ENCODE results near the gene MED29. TPM values are rescaled to one million over a fixed set of nuclear protein-coding genes. Genes with fewer than 3 reads are reported as not detected.
A peak's percentile ranks its signal among the peaks of the same experiment; 100 is the strongest.

MED29 gene
- total and polyA plus RNA-seq, 2 donors (not counting 1 experiment from before 2014, with no cell fraction given): 23.0 to 28.9 TPM

GRCh38 chr19:39356647-39357046 lies 34.5 kb upstream of the MED29 start:
- H4K20me1 ChIP-seq (ENCODE audit: control insufficient read depth, extremely low read depth, insufficient read depth, low read length): no peaks in the 10 kb centered on the region
- no peak overlapping the region for H2AFZ ChIP-seq (ENCODE audit: low read length)
- H3K27ac ChIP-seq (ENCODE audit: insufficient read depth, low read length): no peak overlapping the region
- H3K4me1 ChIP-seq (ENCODE audit: control insufficient read depth, extremely low read depth, insufficient read depth, low read length): peaks cover 2% of the 10 kb centered on the region
- H3K9ac ChIP-seq (ENCODE audit: insufficient read depth, low read length): no peak overlapping the region
- peaks cover 34% of the 10 kb centered on the region for H3K36me3 ChIP-seq (ENCODE audit: control insufficient read depth, insufficient read depth, low read length)
- peaks cover 4% of the 10 kb centered on the region for H3K79me2 ChIP-seq (ENCODE audit: control insufficient read depth, insufficient read depth, low read length)
- no peaks in the 10 kb centered on the region for H3K27me3 ChIP-seq (ENCODE audit: control insufficient read depth, insufficient read depth, low read length)
- no peak overlapping the region for H3K4me3 ChIP-seq (replicated peaks in 1 of 4; ENCODE audit: control extremely low read depth in 1 of 4, insufficient read depth in 1 of 4, low read depth in 3 of 4, low read length in 4 of 4)
- no peak for DNase-seq (ENCODE audit: low read depth in 2 of 2)
- H3K9me3 ChIP-seq (ENCODE audit: control insufficient read depth, insufficient read depth, low read depth, low read length): no peaks in the 10 kb centered on the region
- no peak overlapping the region for H3K4me2 ChIP-seq (ENCODE audit: extremely low read depth, insufficient read depth, low read length)
- no peak for TF ChIP-seq EZH2 (IDR thresholded peaks at IDR 0.05; ENCODE audit: low read length, missing control alignments)
- TF ChIP-seq CTCF (conservative IDR thresholded peaks at IDR 0.05 in 1 of 2, IDR thresholded peaks at IDR 0.05 in 1 of 2; ENCODE audit: low read depth in 1 of 2, low read length in 2 of 2): no peak

- Histone ChIP-seq H3K27me3 (ENCODE audit: control insufficient read depth, insufficient read depth, low read length) (no peaks in the 10 kb centered on the region), H3K36me3 (ENCODE audit: control insufficient read depth, insufficient read depth, low read length) (peaks cover 31% of the 10 kb centered on the region), H3K9ac (ENCODE audit: insufficient read depth, low read length) (no peak overlapping the region), H3K4me3 (replicated peaks in 1 of 4; ENCODE audit: control extremely low read depth in 1 of 4, insufficient read depth in 1 of 4, low read depth in 3 of 4, low read length in 4 of 4) (no peak overlapping the region), H3K9me3 (ENCODE audit: control insufficient read depth, insufficient read depth, low read depth, low read length) (no peaks in the 10 kb centered on the region), H4K20me1 (ENCODE audit: control insufficient read depth, extremely low read depth, insufficient read depth, low read length) (no peaks in the 10 kb centered on the region), H3K4me2 (ENCODE audit: extremely low read depth, insufficient read depth, low read length) (no peak overlapping the region), H3K4me1 (ENCODE audit: control insufficient read depth, extremely low read depth, insufficient read depth, low read length) (peaks cover 19% of the 10 kb centered on the region), H3K27ac (ENCODE audit: insufficient read depth, low read length) (no peak overlapping the region), H2AFZ (ENCODE audit: low read length) (no peak overlapping the region), H3K79me2 (ENCODE audit: control insufficient read depth, insufficient read depth, low read length) (no peaks in the 10 kb centered on the region)
- DNase-seq (ENCODE audit: low read depth in 2 of 2): no peak
- no peak for TF ChIP-seq EZH2 (IDR thresholded peaks at IDR 0.05; ENCODE audit: low read length, missing control alignments)
- no peak for TF ChIP-seq CTCF (conservative IDR thresholded peaks at IDR 0.05 in 1 of 2, IDR thresholded peaks at IDR 0.05 in 1 of 2; ENCODE audit: low read depth in 1 of 2, low read length in 2 of 2)
Observed at GRCh38 chr19:39359026-39359425, 32.2 kb upstream of the MED29 start.

- no peak overlapping the region for H2AFZ ChIP-seq (ENCODE audit: low read length)
- DNase-seq (ENCODE audit: low read depth in 2 of 2): peak in 1 of 2 donors; percentile 31
- no peaks in the 10 kb centered on the region for H3K27me3 ChIP-seq (ENCODE audit: control insufficient read depth, insufficient read depth, low read length)
- peaks cover 28% of the 10 kb centered on the region for H3K4me1 ChIP-seq (ENCODE audit: control insufficient read depth, extremely low read depth, insufficient read depth, low read length)
- H3K36me3 ChIP-seq (ENCODE audit: control insufficient read depth, insufficient read depth, low read length): peaks cover 29% of the 10 kb centered on the region
- no peaks in the 10 kb centered on the region for H3K79me2 ChIP-seq (ENCODE audit: control insufficient read depth, insufficient read depth, low read length)
- TF ChIP-seq EZH2 (IDR thresholded peaks at IDR 0.05; ENCODE audit: low read length, missing control alignments) (no peak), CTCF (conservative IDR thresholded peaks at IDR 0.05 in 1 of 2, IDR thresholded peaks at IDR 0.05 in 1 of 2; ENCODE audit: low read depth in 1 of 2, low read length in 2 of 2) (no peak)
- H3K4me3 ChIP-seq (replicated peaks in 1 of 4; ENCODE audit: control extremely low read depth in 1 of 4, insufficient read depth in 1 of 4, low read depth in 3 of 4, low read length in 4 of 4): no peak overlapping the region
- H3K9me3 ChIP-seq (ENCODE audit: control insufficient read depth, insufficient read depth, low read depth, low read length): no peaks in the 10 kb centered on the region
- H3K27ac ChIP-seq (ENCODE audit: insufficient read depth, low read length): no peak overlapping the region
- no peak overlapping the region for H3K9ac ChIP-seq (ENCODE audit: insufficient read depth, low read length)
- no peaks in the 10 kb centered on the region for H4K20me1 ChIP-seq (ENCODE audit: control insufficient read depth, extremely low read depth, insufficient read depth, low read length)
- no peak overlapping the region for H3K4me2 ChIP-seq (ENCODE audit: extremely low read depth, insufficient read depth, low read length)
Observed at GRCh38 chr19:39360599-39360998, 30.6 kb upstream of the MED29 start.
